HG03175 (cell line): Measurements from ENCODE around the gene UBE2Z.
"Not testable (repeated sequence)": the region's sequence is repeated elsewhere in the genome, so short reads cannot be mapped to it uniquely, and the experiment has no call there.

Experiments
- ATAC-seq: cut with Tn5 transposase; IDR thresholded peaks from one replicate; pipeline ENCODE4 v1.9.1; 2021; ENCODE audit warnings: mild to moderate bottlenecking, moderate library complexity; ENCODE audit not compliant: unreplicated experiment

The UBE2Z gene

GRCh38 chr17:48908047-48908843 lies at the start of gene UBE2Z:
Gene UBE2Z, plus strand, starts transcription at chr17:48908407. Its CDS starts 97 bp downstream, at chr17:48908504.
- peak; percentile 79 for ATAC-seq

- ATAC-seq = no peak
Measured at GRCh38 chr17:48860034-48860433, 48.2 kb upstream of the UBE2Z start.

DNA sequence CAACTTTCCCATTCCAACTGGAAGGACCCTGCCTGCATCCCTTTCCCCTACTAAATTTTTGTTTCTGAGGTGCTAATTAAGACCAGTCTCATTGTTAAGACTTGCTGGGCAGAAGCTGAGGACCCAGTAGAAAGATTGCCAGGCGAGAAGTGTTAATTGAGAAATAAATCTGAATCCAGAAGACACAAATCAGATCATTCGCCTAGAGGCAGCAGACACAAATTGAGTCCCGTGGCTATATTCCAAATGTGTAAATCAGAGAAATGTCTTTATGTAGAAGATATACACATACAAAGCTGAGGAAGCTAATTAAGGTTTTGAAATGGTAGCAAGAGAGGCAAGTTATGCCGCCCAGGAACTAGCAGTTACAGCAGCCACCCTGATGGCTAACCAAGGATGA lies 47.8 kb upstream of the UBE2Z start:
- no peak for ATAC-seq

DNA sequence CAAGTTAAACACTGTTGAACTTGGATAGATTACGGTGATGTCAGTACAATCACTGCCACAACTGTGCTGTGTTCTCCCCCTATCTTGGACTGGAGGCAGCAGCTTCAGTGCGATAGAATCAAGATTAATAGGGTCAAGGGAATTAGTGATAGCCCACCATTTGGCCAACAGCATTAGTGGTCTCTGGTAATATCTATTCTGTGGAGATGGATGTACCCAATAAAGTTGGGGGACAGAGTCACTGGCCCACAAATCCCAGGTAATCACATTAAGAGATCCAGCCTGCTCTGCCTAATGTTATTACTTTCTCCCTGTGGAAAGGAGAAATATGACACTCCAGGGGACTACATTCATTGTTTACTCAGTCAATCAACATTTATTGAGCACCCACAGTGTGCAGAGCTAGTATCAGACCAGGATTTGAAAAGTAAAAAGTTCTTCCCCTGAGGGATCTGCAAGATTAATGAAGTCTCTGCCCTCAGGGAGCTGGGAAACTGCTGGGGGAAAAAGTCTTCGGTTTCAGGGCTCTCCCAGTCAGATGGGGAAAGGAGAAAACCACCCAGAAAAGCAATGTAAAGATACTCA lies 39.2 kb upstream of the UBE2Z start:
- no peak for ATAC-seq

GRCh38 chr17:48869821-48870318 lies 38.3 kb upstream of the UBE2Z start:
- no peak for ATAC-seq

- no peak for ATAC-seq
Measured at GRCh38 chr17:48871035-48871550, 37.1 kb upstream of the UBE2Z start.

DNA sequence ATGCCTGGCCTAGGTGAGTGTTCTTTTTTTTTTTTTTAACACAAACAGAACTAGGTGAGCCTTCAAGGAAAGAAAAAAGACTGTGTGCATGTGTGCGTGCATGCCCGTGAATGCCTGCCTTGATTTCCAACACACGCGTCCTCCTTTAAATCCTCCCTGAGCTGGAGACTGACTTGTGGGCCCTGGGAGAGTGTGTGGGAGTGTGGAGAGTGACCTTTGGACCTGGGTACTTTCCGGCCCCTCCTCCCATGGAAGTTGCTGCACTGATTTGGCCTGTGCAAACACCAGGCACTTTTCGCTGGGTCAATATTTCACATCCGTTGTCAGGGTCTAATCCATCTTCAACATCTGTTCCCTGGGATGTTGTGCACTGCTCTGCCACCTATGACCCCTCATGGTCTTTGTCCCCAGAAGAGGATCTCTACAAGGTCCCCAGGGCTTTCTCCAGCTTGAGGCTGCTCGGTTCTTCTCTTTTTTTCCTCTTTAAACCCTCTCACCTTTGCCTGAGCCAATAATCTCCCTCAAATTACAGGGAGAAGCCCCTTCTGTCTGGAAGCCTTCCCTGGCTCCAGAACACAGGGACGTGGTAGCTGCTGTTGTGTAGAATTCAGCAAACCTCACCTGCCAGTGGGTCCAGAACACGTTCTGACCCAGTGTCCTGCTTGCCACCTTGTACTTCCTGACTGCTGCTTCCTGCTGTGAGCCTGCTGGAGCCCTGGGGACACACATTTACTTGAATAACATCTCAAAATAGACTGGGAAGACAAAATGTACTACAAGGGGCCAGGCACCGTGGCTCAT lies 36.5 kb upstream of the UBE2Z start:
- ATAC-seq = no peak

- not testable (repeated sequence) for ATAC-seq
Measured at GRCh38 chr17:48872409-48872808, 35.8 kb upstream of the UBE2Z start.

- ATAC-seq = no peak
Measured at GRCh38 chr17:48873209-48873608, 35.0 kb upstream of the UBE2Z start.

GRCh38 chr17:48873696-48874443 lies 34.3 kb upstream of the UBE2Z start:
- no peak for ATAC-seq

GRCh38 chr17:48878920-48879898 lies 29.0 kb upstream of the UBE2Z start:
- ATAC-seq = no peak

- no peak for ATAC-seq
Measured at GRCh38 chr17:48882272-48882671, 25.9 kb upstream of the UBE2Z start.

DNA sequence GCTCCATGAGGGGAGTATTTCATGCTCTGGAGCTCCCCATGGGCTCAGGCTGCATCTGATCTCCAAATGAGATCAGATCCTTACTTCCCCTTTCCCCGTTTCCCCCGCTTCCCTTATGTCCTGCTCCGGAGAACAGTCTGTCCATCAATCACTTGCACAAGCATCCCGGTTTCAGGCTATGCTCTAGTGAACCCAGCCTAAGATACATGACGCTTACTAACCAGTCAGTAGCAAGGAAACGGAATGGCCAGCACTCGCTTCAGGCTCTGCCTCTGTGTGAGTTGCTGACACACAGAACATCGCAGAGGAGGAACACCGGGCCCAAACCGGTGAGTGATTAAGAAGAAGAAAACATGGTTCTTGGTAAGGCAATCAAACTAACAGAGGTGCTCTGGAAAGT lies 25.0 kb upstream of the UBE2Z start:
- ATAC-seq = no peak

- ATAC-seq = no peak
Measured at GRCh38 chr17:48890086-48890485, 18.1 kb upstream of the UBE2Z start.

- ATAC-seq = no peak
Measured at GRCh38 chr17:48892940-48893645, 15.1 kb upstream of the UBE2Z start.

DNA sequence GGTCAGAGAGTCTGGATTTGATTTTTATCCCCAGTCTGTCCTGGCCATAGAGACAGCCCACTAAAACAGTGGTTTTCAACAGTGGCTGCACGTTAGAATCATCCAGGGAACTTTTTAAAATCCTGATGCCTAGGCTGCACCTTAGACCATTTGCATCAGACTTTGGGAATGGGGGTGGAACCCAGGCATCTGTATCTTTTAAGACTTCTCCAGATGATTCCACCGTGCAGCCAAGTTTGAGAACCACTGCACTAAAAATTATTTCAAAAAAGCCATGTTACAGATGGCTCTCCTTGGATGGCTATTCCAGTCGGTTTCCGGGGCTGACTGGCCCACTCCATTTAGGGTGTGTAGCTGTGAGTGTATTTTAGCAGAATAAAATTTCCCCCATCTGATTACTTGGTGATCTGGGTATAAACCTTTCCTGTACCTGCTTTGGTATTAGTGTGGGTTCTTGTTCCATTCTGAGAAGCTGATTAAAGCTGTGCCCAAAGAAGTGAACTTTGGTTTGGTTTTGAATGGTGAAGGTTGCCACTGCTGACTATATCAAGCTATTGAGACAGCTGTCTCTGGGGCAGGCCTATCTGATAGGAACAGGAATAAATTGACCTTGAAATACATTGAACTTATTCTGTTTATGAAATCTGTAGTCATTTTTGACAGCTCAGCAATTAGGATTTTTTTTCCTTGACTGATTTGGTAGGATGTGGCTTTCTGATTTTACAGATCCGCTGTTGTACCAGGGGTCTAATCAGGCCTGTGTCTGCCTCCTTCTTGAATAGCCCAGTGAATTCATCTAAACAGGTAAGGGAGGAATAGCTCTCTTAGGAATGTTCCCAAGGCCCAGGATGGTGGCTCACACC lies 14.3 kb upstream of the UBE2Z start:
- ATAC-seq = no peak

GRCh38 chr17:48894886-48895285 lies 13.3 kb upstream of the UBE2Z start:
- no peak for ATAC-seq

- no peak for ATAC-seq
Measured at GRCh38 chr17:48901241-48901640, 7.0 kb upstream of the UBE2Z start.
